GM23248 (cell line): ENCODE results near the gene RAB30. TPM values are rescaled to one million over a fixed set of nuclear protein-coding genes. Genes with fewer than 3 reads are reported as not detected.

ENCODE experiments used
- DNase-seq: peaks from one replicate; pipeline ENCODE4 v3.0.0-alpha.2; 2015
- H2AFZ ChIP-seq: fragments of 200-600 bp; sonication (generic); 2 replicates; pipeline ENCODE4 v1.6.1; 2016; ENCODE audit warnings: antibody characterized with exemption
- H3F3A ChIP-seq: fragments of 200-600 bp; sonication (generic); 2 replicates; pipeline ENCODE4 v1.6.1; 2016; ENCODE audit warnings: mild to moderate bottlenecking, antibody characterized with exemption, mixed run types; ENCODE audit not compliant: insufficient read depth
- H3K27ac ChIP-seq: fragments of 200-600 bp; sonication (generic); 2 replicates; pipeline ENCODE4 v1.5.1; 2016; ENCODE audit warnings: mild to moderate bottlenecking
- H3K27me3 ChIP-seq: fragments of 200-600 bp; sonication (generic); replicated peaks from 2 replicates; pipeline ENCODE4 v1.6.1; 2016; ENCODE audit warnings: mild to moderate bottlenecking; ENCODE audit not compliant: insufficient read depth
- H3K36me3 ChIP-seq: fragments of 200-600 bp; sonication (generic); 2 replicates; pipeline ENCODE4 v1.6.1; 2016; ENCODE audit warnings: low read depth, mild to moderate bottlenecking
- H3K4me1 ChIP-seq: fragments of 200-600 bp; sonication (generic); 2 replicates; pipeline ENCODE4 v1.6.1; 2016; ENCODE audit warnings: mild to moderate bottlenecking; ENCODE audit not compliant: insufficient read depth
- H3K4me2 ChIP-seq: fragments of 200-600 bp; sonication (generic); one replicate; pipeline ENCODE4 v1.6.1; 2016; ENCODE audit warnings: mild to moderate bottlenecking; ENCODE audit not compliant: unreplicated experiment
- H3K4me3 ChIP-seq: fragments of 200-600 bp; sonication (generic); 2 replicates; pipeline ENCODE4 v1.5.1; 2016; ENCODE audit warnings: mild to moderate bottlenecking
- H3K79me2 ChIP-seq: fragments of 200-600 bp; sonication (generic); 2 replicates; pipeline ENCODE4 v1.6.1; 2016; ENCODE audit warnings: mild to moderate bottlenecking; ENCODE audit not compliant: insufficient read depth
- H3K9ac ChIP-seq: fragments of 200-600 bp; sonication (generic); 2 replicates; pipeline ENCODE4 v1.6.1; 2016; ENCODE audit warnings: mild to moderate bottlenecking
- H3K9me2 ChIP-seq: fragments of 200-600 bp; sonication (generic); 2 replicates; pipeline ENCODE4 v1.6.1; 2016; ENCODE audit warnings: mixed run types, mild to moderate bottlenecking, moderate library complexity; ENCODE audit not compliant: insufficient read depth
- H3K9me3 ChIP-seq: fragments of 200-600 bp; sonication (generic); one replicate; pipeline ENCODE4 v1.6.1; 2017; ENCODE audit warnings: low read depth
- H4K20me1 ChIP-seq: fragments of 200-600 bp; sonication (generic); 2 replicates; pipeline ENCODE4 v1.6.0; 2016; ENCODE audit not compliant: insufficient read depth
- EZH2 ChIP-seq: fragments of 200-600 bp; sonication (generic); IDR thresholded peaks from 2 replicates; pipeline ENCODE4 v1.6.1; 2018; ENCODE audit warnings: antibody characterized with exemption, mild to moderate bottlenecking; ENCODE audit not compliant: insufficient read depth, poor library complexity, severe bottlenecking
- EZH2phosphoT487 ChIP-seq: fragments of 200-600 bp; sonication (generic); IDR thresholded peaks from 2 replicates; pipeline ENCODE4 v1.6.1; 2018; ENCODE audit warnings: antibody characterized with exemption, moderate library complexity, mild to moderate bottlenecking, low read depth; ENCODE audit not compliant: insufficient read depth
- WGBS, 2 experiments: methylation state at CpG; one replicate each; pipeline ENCODE4 v1.1.6; 2015 to 2017; ENCODE audit warnings: low lambda C conversion rate in 2 of 2, low coverage in 1 of 2; ENCODE audit errors: missing lambda C conversion rate in 2 of 2; 5-methylcytosine and 5-hydroxymethylcytosine counted together
- in situ Hi-C: fragments of 300-500 bp; cut with MboI; formaldehyde crosslinking; loops from 2 replicates; pipeline ENCODE4 v1.15.0; 2020
- polyA plus RNA-seq: library from polyadenylated mRNA; unstranded; fragments of >200 nt; fragmentation: Nextera tagmentation; extraction: Ambion mirVana; gene quantifications from 2 replicates; pipeline ENCODE4 v1.2.1, GENCODE V29; 2016
- total RNA-seq: library from RNA; depleted of rRNA; stranded (reverse); fragments of >200 nt; shearing (Covaris generic); gene quantifications from 2 replicates; pipeline ENCODE4 v1.2.3, GENCODE V29; 2014

Gene RAB30
- total and polyA plus RNA-seq, 2 experiments from 2014 or later = 10.6 to 14.0 TPM

GRCh38 chr11:82996966-82997606 is 74.6 kb downstream of the RAB30 start:
- DNase-seq = no peak
- no peak overlapping the region for H3K4me2 ChIP-seq
- H3K27me3 ChIP-seq = no peaks in the 10 kb centered on the region
- peaks cover 7% of the 10 kb centered on the region; the same call in 1 of the 2 replicates for H3K36me3 ChIP-seq
- H3K4me3 ChIP-seq = no peak overlapping the region
- in situ Hi-C loops = no loop called here
- peaks cover 42% of the 10 kb centered on the region for H3K79me2 ChIP-seq
- no peaks in the 10 kb centered on the region for H3K9me2 ChIP-seq
- no peaks in the 10 kb centered on the region for H3K9me3 ChIP-seq
- TF ChIP-seq EZH2 (no peak), EZH2phosphoT487 (no peak)
- peaks cover 23% of the 10 kb centered on the region for H3K4me1 ChIP-seq
- H3K9ac ChIP-seq = no peak overlapping the region
- H3K27ac ChIP-seq = no peak overlapping the region
- H3F3A ChIP-seq = peaks cover 10% of the 10 kb centered on the region
- no peaks in the 10 kb centered on the region for H4K20me1 ChIP-seq
- WGBS, 2 experiments = 93 to 97% methylated on average over 14 of the region's 14 CpGs
- no peak overlapping the region for H2AFZ ChIP-seq

- Histone ChIP-seq H3K27me3 (no peaks in the 10 kb centered on the region), H3K4me3 (no peak overlapping the region), H3K9ac (no peak overlapping the region), H3K9me3 (no peaks in the 10 kb centered on the region), H3K4me2 (no peak overlapping the region), H3K79me2 (peaks cover 34% of the 10 kb centered on the region), H3F3A (no peaks in the 10 kb centered on the region), H3K4me1 (peaks cover 16% of the 10 kb centered on the region; the same call in 1 of the 2 replicates), H2AFZ (no peak overlapping the region), H3K9me2 (no peaks in the 10 kb centered on the region), H3K27ac (no peak overlapping the region), H3K36me3 (peaks cover 7% of the 10 kb centered on the region; the same call in 1 of the 2 replicates), H4K20me1 (no peaks in the 10 kb centered on the region)
- TF ChIP-seq EZH2phosphoT487 (no peak), EZH2 (no peak)
- in situ Hi-C loops = no loop called here
- WGBS, 2 experiments = 49 to 50% methylated on average over 4 of the region's 4 CpGs
- DNase-seq = no peak
Observed at GRCh38 chr11:82995754-82996398, 75.8 kb downstream of the RAB30 start.

- Histone ChIP-seq H4K20me1 (no peaks in the 10 kb centered on the region), H3K9ac (no peak overlapping the region), H3K79me2 (peaks cover 30% of the 10 kb centered on the region), H3K4me3 (no peak overlapping the region), H3K4me1 (peaks cover 16% of the 10 kb centered on the region; the same call in 1 of the 2 replicates), H3K27ac (no peak overlapping the region), H3F3A (no peaks in the 10 kb centered on the region), H3K27me3 (no peaks in the 10 kb centered on the region), H3K36me3 (peaks cover 7% of the 10 kb centered on the region; the same call in 1 of the 2 replicates), H3K9me2 (no peaks in the 10 kb centered on the region), H3K4me2 (no peak overlapping the region), H2AFZ (no peak overlapping the region), H3K9me3 (no peaks in the 10 kb centered on the region)
- 36 to 46% methylated on average over 2 of the region's 2 CpGs for WGBS, 2 experiments
- DNase-seq = no peak
- in situ Hi-C loops = no loop called here
- TF ChIP-seq EZH2 (no peak), EZH2phosphoT487 (no peak)
Observed at GRCh38 chr11:82995235-82995634, 76.5 kb downstream of the RAB30 start.

GRCh38 chr11:82994604-82995230 is 77.0 kb downstream of the RAB30 start:
- no peak overlapping the region for H2AFZ ChIP-seq
- WGBS, 2 experiments = 72 to 75% methylated on average over 3 of the region's 3 CpGs
- no peak overlapping the region for H3K4me3 ChIP-seq
- peaks cover 7% of the 10 kb centered on the region; the same call in 1 of the 2 replicates for H3K36me3 ChIP-seq
- H3K27me3 ChIP-seq = no peaks in the 10 kb centered on the region
- H3K79me2 ChIP-seq = peaks cover 25% of the 10 kb centered on the region
- H3F3A ChIP-seq = no peaks in the 10 kb centered on the region
- H3K27ac ChIP-seq = no peak overlapping the region
- H3K9me2 ChIP-seq = no peaks in the 10 kb centered on the region
- peak; percentile 25 for DNase-seq
- H3K4me1 ChIP-seq = peaks cover 16% of the 10 kb centered on the region; the same call in 1 of the 2 replicates
- in situ Hi-C loops = no loop called here
- H4K20me1 ChIP-seq = no peaks in the 10 kb centered on the region
- no peak overlapping the region for H3K9ac ChIP-seq
- no peak for TF ChIP-seq EZH2phosphoT487
- no peak for TF ChIP-seq EZH2
- no peak overlapping the region for H3K4me2 ChIP-seq
- H3K9me3 ChIP-seq = no peaks in the 10 kb centered on the region
